ENCODE results near the gene APOC3.

Gene APOC3

GRCh38 chr11:116847612-116848011 lies 17.9 kb downstream of the APOC3 start:
- DNase-seq (ENCODE audit: low spot score): no peak
- FAIRE-seq: no peak

DNA sequence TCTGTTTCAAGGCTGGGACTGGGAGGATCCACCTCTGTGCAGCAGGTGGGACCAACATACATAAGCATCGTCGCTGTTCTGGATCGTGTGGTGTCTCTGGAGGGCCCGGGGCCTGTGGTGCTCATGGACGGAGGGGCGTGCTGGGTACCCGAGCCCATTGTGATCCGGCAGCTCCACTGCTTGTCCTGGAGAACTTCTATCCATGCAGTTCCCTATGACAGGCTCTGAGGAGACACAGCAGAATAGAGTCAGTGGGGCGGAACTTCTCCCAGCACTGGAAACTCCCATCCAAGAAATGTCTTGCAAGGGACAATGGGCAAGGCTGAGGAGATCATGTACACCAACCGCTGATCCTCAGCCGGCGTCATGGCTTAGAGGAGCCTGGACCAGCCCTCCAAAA lies 19.4 kb downstream of the APOC3 start:
- DNase-seq (ENCODE audit: low spot score) (no peak), FAIRE-seq (no peak)

GRCh38 chr11:116849486-116849885 lies 19.8 kb downstream of the APOC3 start:
- DNase-seq (ENCODE audit: low spot score): no peak

DNA sequence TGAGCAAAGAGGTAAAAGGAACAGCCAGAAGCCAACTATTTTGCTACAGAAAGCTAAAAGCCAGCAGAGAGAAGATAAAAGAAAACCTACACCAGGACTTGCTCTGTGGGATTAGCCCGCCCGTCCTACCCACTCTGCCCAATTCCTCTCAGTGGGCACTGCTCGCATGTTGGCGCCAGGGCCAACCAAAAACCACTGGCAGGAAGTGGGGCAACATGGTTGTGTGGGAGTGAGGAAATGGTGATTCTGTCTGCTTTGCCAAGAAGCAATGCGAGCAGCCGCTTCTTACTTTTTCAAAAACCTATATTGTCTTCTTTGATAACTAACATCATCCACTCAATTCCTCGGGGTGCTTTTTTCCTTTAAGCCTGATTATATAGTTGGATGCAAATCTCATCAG lies 21.9 kb downstream of the APOC3 start:
- no peak for FAIRE-seq
- DNase-seq (ENCODE audit: low spot score): no peak

More at GRCh38 chr11:116849486-116849885, 19.8 kb downstream of the APOC3 start:
- no peak for FAIRE-seq

DNA sequence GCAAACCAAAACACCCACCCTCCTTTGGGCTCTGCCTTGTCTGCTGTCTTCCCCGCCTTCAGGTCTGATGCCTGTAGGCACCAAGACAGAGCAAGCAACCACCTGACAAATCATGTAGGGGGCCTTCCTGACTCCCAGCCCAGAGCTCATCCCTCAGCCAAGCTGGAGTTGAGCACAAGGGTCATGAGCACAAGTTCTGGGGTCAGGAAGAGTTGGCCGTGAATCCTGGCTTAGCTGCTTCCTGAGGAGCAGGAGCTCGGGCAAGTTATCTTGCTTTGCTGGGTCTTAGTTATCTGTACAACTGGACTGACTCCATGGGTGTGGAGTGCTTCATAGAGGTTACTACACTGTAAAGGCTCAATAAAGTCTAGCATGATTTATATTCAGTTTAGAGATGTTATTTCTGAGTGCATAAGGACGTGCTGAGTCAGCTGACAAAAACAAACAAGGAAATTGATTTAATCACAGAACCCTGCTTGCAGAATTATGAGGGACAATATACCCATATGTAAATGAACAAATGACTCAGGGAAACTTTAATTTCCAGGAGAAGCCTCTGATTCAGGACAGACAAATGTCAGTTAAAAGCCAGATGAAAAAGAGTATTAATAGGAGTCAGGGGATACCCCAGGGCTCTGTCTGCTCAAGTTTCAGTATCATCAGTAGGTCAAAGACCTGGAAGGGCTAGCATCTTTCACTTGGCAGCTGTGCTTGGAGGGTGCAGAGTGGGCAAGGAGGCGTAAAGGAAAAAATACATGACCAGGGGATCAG lies 22.7 kb downstream of the APOC3 start:
- DNase-seq (ENCODE audit: low spot score): no peak
- FAIRE-seq: no peak

GRCh38 chr11:116853461-116854073 lies 23.9 kb downstream of the APOC3 start:
- DNase-seq (ENCODE audit: low spot score): peak; percentile 84
- peak; percentile 79 for FAIRE-seq

DNA sequence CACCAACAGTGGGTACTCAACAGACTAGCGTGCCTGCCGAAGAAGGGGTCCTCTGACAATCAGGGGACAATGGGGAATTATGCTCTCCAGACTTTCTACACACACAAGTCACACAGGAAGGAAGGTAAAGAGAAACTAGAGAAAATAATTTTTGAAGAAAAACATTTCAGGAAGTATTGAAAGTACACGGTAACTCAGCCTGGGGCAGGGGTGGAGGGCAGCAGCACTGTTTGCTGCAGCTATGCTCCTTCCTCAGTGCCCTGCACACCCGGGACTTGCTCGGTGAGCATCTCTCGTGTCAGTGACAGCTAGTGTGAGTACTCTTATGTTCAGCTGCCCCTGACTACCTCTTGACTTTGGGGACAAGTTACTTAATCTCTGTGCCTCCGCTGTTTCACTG lies 25.7 kb downstream of the APOC3 start:
- DNase-seq (ENCODE audit: low spot score): no peak

DNA sequence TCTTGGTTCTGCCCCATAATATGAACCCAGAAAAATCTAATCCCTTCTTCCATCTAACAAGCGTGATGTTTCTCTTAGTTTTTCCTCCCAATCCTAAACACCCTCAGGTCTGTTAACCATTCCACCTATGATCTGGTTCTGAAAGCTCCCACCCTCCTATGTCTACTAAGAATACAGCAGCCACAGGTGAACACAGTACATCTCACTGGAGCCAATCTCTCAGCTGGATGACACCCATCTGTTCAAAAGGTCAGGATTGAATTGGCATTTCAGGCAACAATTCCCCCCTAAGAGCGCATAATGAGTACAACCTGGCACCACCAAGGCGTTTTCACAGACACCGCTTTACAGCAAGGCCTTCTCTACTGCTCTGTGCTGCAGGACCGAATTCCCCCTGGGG lies 26.7 kb downstream of the APOC3 start:
- FAIRE-seq: no peak

More for the DNA sequence above, 25.7 kb downstream of the APOC3 start:
- no peak for FAIRE-seq

GRCh38 chr11:116857316-116857715 lies 27.6 kb downstream of the APOC3 start:
- FAIRE-seq (no peak), DNase-seq (ENCODE audit: low spot score) (no peak)

More for the DNA sequence above, 26.7 kb downstream of the APOC3 start:
- no peak for DNase-seq (ENCODE audit: low spot score)

DNA sequence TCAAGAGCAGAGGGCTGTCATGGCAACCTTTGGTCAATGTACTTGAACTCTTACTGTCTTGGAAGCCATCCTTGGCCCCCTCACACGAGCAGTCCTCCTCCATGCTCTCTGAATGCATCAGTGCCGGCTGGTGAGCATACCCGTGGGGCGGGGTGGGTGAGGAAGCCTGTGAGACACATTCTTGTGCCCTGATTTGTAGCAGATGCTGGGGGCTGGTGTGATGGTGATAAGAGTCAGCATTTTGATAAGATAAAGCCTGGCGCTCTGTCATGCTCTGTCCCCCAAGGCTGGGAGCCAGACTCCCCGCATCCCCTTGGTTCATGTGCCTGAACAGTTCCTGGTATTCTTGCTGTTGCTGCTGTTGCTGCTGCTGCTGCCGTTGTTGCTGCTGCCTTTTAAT lies 28.2 kb downstream of the APOC3 start:
- DNase-seq (ENCODE audit: low spot score) (no peak), FAIRE-seq (no peak)

DNA sequence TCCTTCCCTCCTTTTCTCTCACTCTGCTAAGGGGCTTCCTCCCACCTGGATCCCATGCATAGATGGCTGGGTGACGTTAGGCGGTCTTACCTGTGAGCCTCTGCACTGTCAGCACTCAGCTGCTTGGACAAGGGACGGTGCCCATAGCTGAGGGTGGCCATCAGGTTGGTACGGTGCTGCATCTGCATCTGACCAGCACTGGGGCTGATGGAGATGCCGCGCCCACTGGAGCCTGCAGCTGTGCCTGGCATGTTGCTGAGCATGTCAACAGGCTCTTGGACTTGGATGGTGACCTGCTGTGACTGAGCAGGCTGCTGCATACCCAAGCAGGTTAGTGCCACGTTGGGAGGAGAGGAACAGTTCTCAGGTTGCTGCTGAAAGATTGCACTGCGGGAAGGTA lies 29.5 kb downstream of the APOC3 start:
- no peak for DNase-seq (ENCODE audit: low spot score)
- no peak for FAIRE-seq

GRCh38 chr11:116860303-116860702 lies 30.6 kb downstream of the APOC3 start:
- DNase-seq (ENCODE audit: low spot score) (no peak), FAIRE-seq (no peak)

DNA sequence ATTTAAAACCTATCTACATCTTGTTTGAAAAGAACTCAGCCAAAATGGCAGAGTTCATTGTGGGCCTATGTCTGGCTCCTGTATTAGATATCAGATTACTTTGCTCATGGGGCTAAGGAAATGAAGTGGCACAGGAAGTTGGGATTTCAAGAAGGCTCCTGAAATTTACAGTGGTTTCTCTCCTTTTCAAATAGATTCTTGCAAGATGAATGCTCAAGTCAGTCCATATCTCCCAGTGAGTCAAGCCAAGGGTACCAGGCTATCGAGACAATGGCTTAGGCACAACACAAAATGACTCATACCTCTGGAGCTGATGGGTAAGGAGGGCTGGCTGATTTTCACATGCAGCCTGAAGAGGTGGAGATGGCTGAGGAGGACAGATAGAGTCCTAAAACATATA lies 31.8 kb downstream of the APOC3 start:
- DNase-seq (ENCODE audit: low spot score) (peak; percentile 64), FAIRE-seq (no peak)

GRCh38 chr11:116862185-116862584 lies 32.5 kb downstream of the APOC3 start:
- no peak for DNase-seq (ENCODE audit: low spot score)
- FAIRE-seq: no peak

DNA sequence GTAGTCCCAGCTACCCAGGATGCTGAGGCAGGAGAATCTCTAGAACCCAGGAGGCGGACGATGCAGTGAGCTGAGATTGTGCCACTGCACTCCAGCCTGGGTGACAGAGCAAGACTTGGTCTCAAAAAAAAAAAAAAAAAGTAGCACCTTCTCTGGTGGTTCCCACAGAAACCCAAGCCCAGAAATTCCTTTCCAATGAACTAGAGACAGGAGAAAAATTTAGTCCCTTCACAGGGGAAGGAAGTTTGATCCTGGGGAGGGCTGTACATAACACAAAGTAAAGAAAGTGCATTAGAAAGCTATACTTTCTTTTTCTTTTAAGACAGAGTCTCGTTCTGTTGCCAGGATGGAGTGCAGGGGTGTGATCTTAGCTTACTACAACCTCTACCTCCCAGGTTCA lies 33.2 kb downstream of the APOC3 start:
- no peak for DNase-seq (ENCODE audit: low spot score)
- no peak for FAIRE-seq

DNA sequence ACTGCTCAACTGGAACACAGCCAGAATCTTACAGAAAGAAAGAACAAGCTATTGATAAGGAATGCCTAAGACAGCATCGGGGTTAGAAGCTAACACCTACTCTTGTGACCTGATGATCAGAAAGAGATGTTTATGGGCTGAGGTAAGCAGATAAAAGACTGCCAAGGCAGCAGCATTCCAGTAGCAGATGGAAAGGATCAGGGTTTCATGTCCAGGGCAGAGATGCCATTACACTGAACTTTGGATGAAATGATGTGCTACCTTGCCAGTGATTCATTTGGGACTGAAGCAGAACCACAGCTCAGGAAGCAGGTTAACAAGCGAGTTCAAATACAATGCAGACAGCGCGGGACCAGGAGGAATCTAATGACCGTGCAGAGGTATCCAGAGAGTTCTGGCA lies 34.8 kb downstream of the APOC3 start:
- DNase-seq (ENCODE audit: low spot score) (no peak), FAIRE-seq (no peak)

DNA sequence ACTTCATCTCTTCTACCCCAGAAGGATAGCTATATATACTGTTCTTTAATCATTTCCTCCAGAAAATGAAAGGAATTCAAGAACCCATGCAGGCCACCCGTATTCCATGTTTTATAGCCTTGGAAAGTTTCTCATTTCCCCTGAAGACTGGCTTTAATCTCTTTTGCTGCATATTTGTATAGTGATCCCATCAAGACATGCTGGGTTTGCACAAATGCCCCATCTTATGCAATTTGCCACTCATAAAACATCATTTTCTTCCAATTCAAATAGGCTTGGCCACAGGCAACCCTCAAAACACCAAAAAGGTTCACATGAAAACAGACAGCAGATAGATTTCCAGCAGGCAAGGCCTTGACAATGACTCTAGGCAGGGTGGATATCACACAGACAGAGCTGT lies 36.0 kb downstream of the APOC3 start:
- DNase-seq (ENCODE audit: low spot score) (no peak), FAIRE-seq (no peak)

DNA sequence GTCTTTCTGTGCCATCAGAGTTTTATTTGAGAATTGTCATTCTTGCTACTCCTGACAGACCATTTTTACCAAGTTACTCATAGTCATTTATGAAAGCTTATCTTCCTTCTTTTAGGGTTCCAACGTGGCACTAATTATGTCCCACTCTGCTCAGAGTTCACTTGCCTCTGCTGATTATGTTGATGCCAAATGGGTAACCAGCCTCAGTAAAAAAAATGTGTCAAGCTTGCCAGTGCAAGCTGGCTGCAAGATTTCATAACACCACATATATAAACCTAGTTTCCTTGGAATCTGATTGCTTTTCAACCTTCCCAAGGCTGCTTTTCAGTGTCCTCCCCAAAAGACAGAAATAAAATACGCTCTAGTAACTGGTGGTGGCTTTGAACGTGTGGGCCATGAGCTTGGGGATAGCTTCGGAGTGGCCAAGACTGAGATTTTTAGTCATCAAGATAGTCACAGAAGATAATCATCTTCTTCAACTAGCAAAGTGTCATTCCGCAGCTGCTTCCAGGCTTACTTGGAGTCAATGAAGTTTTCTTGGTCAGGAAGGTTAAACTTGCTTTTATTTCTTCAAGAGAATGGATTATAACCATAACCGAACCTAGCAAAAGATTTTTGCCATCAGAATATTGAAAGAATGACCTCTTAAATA lies 37.2 kb downstream of the APOC3 start:
- no peak for FAIRE-seq
- no peak for DNase-seq (ENCODE audit: low spot score)

- FAIRE-seq (no peak), DNase-seq (ENCODE audit: low spot score) (no peak)
Observed at GRCh38 chr11:116867619-116868018, 37.9 kb downstream of the APOC3 start.

DNA sequence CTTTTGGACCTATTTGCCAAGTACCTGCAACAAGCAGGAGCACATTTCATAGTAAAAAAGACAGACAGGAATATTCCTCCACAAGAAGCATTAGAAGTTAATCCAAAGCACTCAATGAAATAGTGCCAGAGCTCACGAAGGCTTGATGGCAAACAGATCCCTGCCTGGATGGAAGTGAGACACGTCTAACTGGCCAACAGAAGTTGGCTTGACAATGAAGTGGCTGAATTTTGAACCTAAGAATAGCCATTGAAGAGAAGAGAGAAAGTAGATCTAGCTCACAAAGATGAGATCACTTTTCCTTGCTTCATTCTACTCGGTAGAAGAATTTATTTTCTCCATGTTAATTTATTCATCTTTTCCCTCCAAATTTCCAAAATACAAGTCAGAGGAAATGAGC lies 38.4 kb downstream of the APOC3 start:
- DNase-seq (ENCODE audit: low spot score) (no peak), FAIRE-seq (no peak)

DNA sequence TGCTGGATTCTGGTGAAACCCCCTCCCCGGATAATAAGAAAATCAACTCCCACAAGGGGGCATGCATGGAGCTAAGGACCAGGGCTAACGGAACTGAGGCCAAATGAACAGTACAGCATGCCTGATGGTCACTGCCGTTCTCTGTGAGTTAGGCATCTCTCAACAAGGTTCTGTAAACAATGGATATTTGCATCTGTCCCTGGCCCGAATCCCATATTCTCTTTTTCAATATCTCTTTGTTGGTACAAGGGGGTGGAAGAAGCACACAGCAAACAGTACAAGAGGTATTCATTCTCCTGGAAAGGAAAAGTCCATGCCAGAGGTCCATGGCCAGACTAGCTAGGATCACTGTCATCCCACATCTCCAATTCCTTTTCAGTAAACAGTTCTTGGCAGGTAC lies 39.9 kb downstream of the APOC3 start:
- no peak for DNase-seq (ENCODE audit: low spot score)
- no peak for FAIRE-seq

- DNase-seq (ENCODE audit: low spot score) (no peak), FAIRE-seq (no peak)
Observed at GRCh38 chr11:116870054-116870453, 40.3 kb downstream of the APOC3 start.

DNA sequence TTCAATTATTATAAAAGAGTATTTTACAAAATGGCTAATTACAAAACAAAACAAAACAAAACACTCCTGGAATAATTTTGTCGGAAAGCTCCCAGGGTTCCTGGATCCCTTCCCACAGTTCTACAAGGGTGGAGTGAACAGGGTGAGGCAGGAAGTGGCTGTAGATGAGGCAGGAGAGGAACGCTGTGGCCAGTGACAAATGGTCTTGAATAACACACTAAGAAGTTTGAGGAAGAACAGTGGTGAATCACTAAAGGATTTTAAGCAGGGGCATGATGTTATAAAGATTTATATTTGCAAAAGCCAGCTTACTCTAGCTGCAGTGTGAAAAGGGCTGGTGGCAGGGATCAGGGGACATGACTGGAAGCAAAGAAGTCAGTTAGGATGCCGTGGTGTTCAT lies 41.5 kb downstream of the APOC3 start:
- FAIRE-seq (peak; percentile 21), DNase-seq (ENCODE audit: low spot score) (peak; percentile 46)
